ENCODE results near the gene APPL2.

- TF ChIP-seq GATA2 (IDR thresholded peaks at IDR 0.05; ENCODE audit: low read depth, low read length) (no peak), GATA3 (IDR thresholded peaks at IDR 0.05; ENCODE audit: low read depth, low read length) (no peak)
Observed at GRCh38 chr12:105278043-105278697, 42.2 kb upstream of the APPL2 start.
